Measurements from ENCODE around the gene GPHB5.
"Not testable (repeated sequence)": the region's sequence is repeated elsewhere in the genome, so short reads cannot be mapped to it uniquely, and the experiment has no call there.

Gene GPHB5

GRCh38 chr14:63318835-63319234 lies at the start of gene GPHB5:
Gene GPHB5 (minus strand): TSS chr14:63318935. CDS start chr14:63317849, 1,086 bp downstream.
- no peak for DNase-seq

- no peak for DNase-seq
Measured at GRCh38 chr14:63367742-63368364, 49.1 kb upstream of the GPHB5 start.

GRCh38 chr14:63362389-63362819 lies 43.7 kb upstream of the GPHB5 start:
- DNase-seq, result no peak

- DNase-seq, result no peak
Measured at GRCh38 chr14:63361790-63362189, 43.1 kb upstream of the GPHB5 start.

- no peak for DNase-seq
Measured at GRCh38 chr14:63357841-63358240, 39.1 kb upstream of the GPHB5 start.

- DNase-seq, result no peak
Measured at GRCh38 chr14:63345826-63346225, 27.1 kb upstream of the GPHB5 start.

GRCh38 chr14:63344336-63344735 lies 25.6 kb upstream of the GPHB5 start:
- no peak for DNase-seq

GRCh38 chr14:63343878-63344277 lies 25.1 kb upstream of the GPHB5 start:
- DNase-seq, result no peak

- no peak for DNase-seq
Measured at GRCh38 chr14:63342371-63342770, 23.6 kb upstream of the GPHB5 start.

- no peak for DNase-seq
Measured at GRCh38 chr14:63328787-63329737, 10.3 kb upstream of the GPHB5 start.

GRCh38 chr14:63326840-63327239 lies 8.1 kb upstream of the GPHB5 start:
- DNase-seq, result no peak

GRCh38 chr14:63322897-63323573 lies 4.3 kb upstream of the GPHB5 start:
- no peak for DNase-seq

GRCh38 chr14:63322472-63322871 lies 3.7 kb upstream of the GPHB5 start:
- DNase-seq, result no peak

- no peak for DNase-seq
Measured at GRCh38 chr14:63308723-63309317, 9.9 kb downstream of the GPHB5 start.

GRCh38 chr14:63304429-63304828 lies 14.3 kb downstream of the GPHB5 start:
- not testable (repeated sequence) for DNase-seq

- DNase-seq, result no peak
Measured at GRCh38 chr14:63301891-63302534, 16.7 kb downstream of the GPHB5 start.

GRCh38 chr14:63300854-63301253 lies 17.9 kb downstream of the GPHB5 start:
- DNase-seq, result no peak

- DNase-seq, result no peak
Measured at GRCh38 chr14:63299351-63300110, 19.2 kb downstream of the GPHB5 start.

- DNase-seq, result no peak
Measured at GRCh38 chr14:63297372-63298063, 21.2 kb downstream of the GPHB5 start.

GRCh38 chr14:63296060-63296563 lies 22.6 kb downstream of the GPHB5 start:
- no peak for DNase-seq

GRCh38 chr14:63295231-63295685 lies 23.5 kb downstream of the GPHB5 start:
- DNase-seq, result no peak

Measured in stimulated activated CD4-positive, alpha-beta T cell treated with anti-CD3 and anti-CD28 coated beads, Interleukin-4, amount 100 ng/mL, for 24 hours (primary cell).